ENCODE measurements around the gene PEPD. TPM values are rescaled to one million over a fixed set of nuclear protein-coding genes. Genes with fewer than 3 reads are reported as not detected.
A peak's percentile ranks its signal among the peaks of the same experiment; 100 is the strongest.

Gene PEPD
- total RNA-seq, 1 experiment from 2014 or later = 40.5 TPM

GRCh38 chr19:33437821-33438671 lies 83.5 kb downstream of the PEPD start:
- TF ChIP-seq ZNF274 (IDR thresholded peaks at IDR 0.05; ENCODE audit: low read depth, low read length) (no peak), EZH2phosphoT487 (IDR thresholded peaks at IDR 0.05; ENCODE audit: borderline replicate concordance) (no peak), CEBPB (IDR thresholded peaks at IDR 0.05; ENCODE audit: low read depth) (no peak), RAD21 (IDR thresholded peaks at IDR 0.05; ENCODE audit: low read depth) (no peak), CTCF (IDR thresholded peaks at IDR 0.05 in 2 of 3, conservative IDR thresholded peaks at IDR 0.05 in 1 of 3; ENCODE audit: borderline replicate concordance in 1 of 3, insufficient read depth in 1 of 3, low read depth in 2 of 3, low read length in 2 of 3) (peak in 1 of 3 experiments; percentile 19; a peak in 1 of 6 replicates)
- ChIA-PET POLR2A (no interaction called here), CTCF (interaction anchor here (0.6 to 1.5 kb wide), 3 partner anchors 31 to 340 kb away, joined by 3 read pairs; no protein-coding TSS in a partner anchor), RAD21 (ENCODE audit: low non-redundant PET in 1 of 2, low total read pairs in 2 of 2, uncharacterized antibody in 2 of 2, unreplicated experiment in 2 of 2) (no interaction called here)
- no peak overlapping the region for H2AFZ ChIP-seq (ENCODE audit: low read depth, low read length, poor library complexity, severe bottlenecking)
- no peak overlapping the region for H3K4me2 ChIP-seq (ENCODE audit: low read length)
- DNase-seq (ENCODE audit: low read depth, low spot score) = no peak
- BruUV-seq (replicated peaks) = no TSS peak
- peak; percentile 50; the same call in 1 of the 2 replicates for ATAC-seq
- H3K27me3 ChIP-seq (ENCODE audit: insufficient read depth, low read length) = no peaks in the 10 kb centered on the region
- H3K79me2 ChIP-seq (ENCODE audit: insufficient read depth, low read length) = no peaks in the 10 kb centered on the region
- H3K4me1 ChIP-seq (ENCODE audit: control insufficient read depth in 1 of 2, insufficient read depth in 2 of 2, low read length in 2 of 2) = no peaks in the 10 kb centered on the region
- H4K20me1 ChIP-seq (ENCODE audit: insufficient read depth) = no peaks in the 10 kb centered on the region
- no peaks in the 10 kb centered on the region for H3K9me2 ChIP-seq (ENCODE audit: insufficient read depth)
- intact Hi-C loops (cut with micrococcal nuclease) = no loop called here
- H3K9ac ChIP-seq (ENCODE audit: low read length) = no peak overlapping the region
- H3K4me3 ChIP-seq (replicated peaks in 1 of 2; ENCODE audit: low read depth in 1 of 2, low read length in 2 of 2) = no peak overlapping the region
- no peaks in the 10 kb centered on the region for H3K9me3 ChIP-seq (ENCODE audit: control insufficient read depth in 1 of 2, insufficient read depth in 1 of 2, low read depth in 1 of 2, low read length in 2 of 2)
- no peaks in the 10 kb centered on the region for H3K36me3 ChIP-seq (ENCODE audit: control insufficient read depth in 1 of 2, insufficient read depth in 2 of 2, low read length in 2 of 2)
- H3K27ac ChIP-seq (ENCODE audit: low read depth, low read length) = no peak overlapping the region

GRCh38 chr19:33437393-33437820 lies 84.2 kb downstream of the PEPD start:
- no peaks in the 10 kb centered on the region for H3K4me1 ChIP-seq (ENCODE audit: control insufficient read depth in 1 of 2, insufficient read depth in 2 of 2, low read length in 2 of 2)
- CTCF ChIA-PET = interaction anchor here (0.6 to 1.5 kb wide), 2 partner anchors 334 to 340 kb away, joined by 3 read pairs; no protein-coding TSS in a partner anchor
- no peak for TF ChIP-seq CEBPB (IDR thresholded peaks at IDR 0.05; ENCODE audit: low read depth)
- TF ChIP-seq POLR2AphosphoS5 (IDR thresholded peaks at IDR 0.05; ENCODE audit: low read depth, low read length) = no peak
- no peak for TF ChIP-seq ELF1 (IDR thresholded peaks at IDR 0.05; ENCODE audit: borderline replicate concordance, low read depth)
- no peak for TF ChIP-seq CBX3 (IDR thresholded peaks at IDR 0.05; ENCODE audit: low read depth)
- TF ChIP-seq RAD21 (IDR thresholded peaks at IDR 0.05; ENCODE audit: low read depth) = no peak
- no peak for TF ChIP-seq FOSL1 (IDR thresholded peaks at IDR 0.05; ENCODE audit: low read depth)
- TF ChIP-seq ZFX (IDR thresholded peaks at IDR 0.05) = no peak
- no peak for TF ChIP-seq POLR2A (IDR thresholded peaks at IDR 0.05; ENCODE audit: borderline replicate concordance, extremely low read depth, insufficient read depth, insufficient read length)
- TF ChIP-seq YY1 (IDR thresholded peaks at IDR 0.05; ENCODE audit: extremely low read depth, insufficient replicate concordance, low read depth, low read length) = no peak
- TF ChIP-seq ZBTB33 (IDR thresholded peaks at IDR 0.05; ENCODE audit: extremely low read depth, insufficient replicate concordance, low read length) = no peak

More at GRCh38 chr19:33437393-33437820, 84.2 kb downstream of the PEPD start:
- ChIA-PET POLR2A (no interaction called here), RAD21 (ENCODE audit: low non-redundant PET in 1 of 2, low total read pairs in 2 of 2, uncharacterized antibody in 2 of 2, unreplicated experiment in 2 of 2) (no interaction called here)
- Histone ChIP-seq H4K20me1 (ENCODE audit: insufficient read depth) (no peaks in the 10 kb centered on the region), H2AFZ (ENCODE audit: low read depth, low read length, poor library complexity, severe bottlenecking) (no peak overlapping the region), H3K9me2 (ENCODE audit: insufficient read depth) (no peaks in the 10 kb centered on the region), H3K4me2 (ENCODE audit: low read length) (no peak overlapping the region), H3K9me3 (ENCODE audit: control insufficient read depth in 1 of 2, insufficient read depth in 1 of 2, low read depth in 1 of 2, low read length in 2 of 2) (no peaks in the 10 kb centered on the region), H3K9ac (ENCODE audit: low read length) (no peak overlapping the region), H3K27ac (ENCODE audit: low read depth, low read length) (no peak overlapping the region), H3K79me2 (ENCODE audit: insufficient read depth, low read length) (no peaks in the 10 kb centered on the region), H3K4me3 (replicated peaks in 1 of 2; ENCODE audit: low read depth in 1 of 2, low read length in 2 of 2) (no peak overlapping the region), H3K36me3 (ENCODE audit: control insufficient read depth in 1 of 2, insufficient read depth in 2 of 2, low read length in 2 of 2) (no peaks in the 10 kb centered on the region), H3K27me3 (ENCODE audit: insufficient read depth, low read length) (no peaks in the 10 kb centered on the region)
- ATAC-seq (no peak), DNase-seq (ENCODE audit: low read depth, low spot score) (no peak)
- no TSS peak for BruUV-seq (replicated peaks)
- intact Hi-C loops (cut with micrococcal nuclease) = no loop called here

Data from HCT116 (cell line).